Stimulated activated CD8-positive, alpha-beta memory T cell treated with anti-CD3 and anti-CD28 coated beads, Interleukin-12 subunit alpha, Interleukin-12 subunit beta, amount 100 ng/mL, for 4 hours (primary cell): ENCODE measurements around the gene IFIT2.
"Not testable (repeated sequence)": the region's sequence is repeated elsewhere in the genome, so short reads cannot be mapped to it uniquely, and the experiment has no call there.

Experiments used
- DNase-seq: peaks from one replicate; pipeline ENCODE4 v3.0.0-alpha.2; 2020; ENCODE audit warnings: low read depth

The IFIT2 gene

DNA sequence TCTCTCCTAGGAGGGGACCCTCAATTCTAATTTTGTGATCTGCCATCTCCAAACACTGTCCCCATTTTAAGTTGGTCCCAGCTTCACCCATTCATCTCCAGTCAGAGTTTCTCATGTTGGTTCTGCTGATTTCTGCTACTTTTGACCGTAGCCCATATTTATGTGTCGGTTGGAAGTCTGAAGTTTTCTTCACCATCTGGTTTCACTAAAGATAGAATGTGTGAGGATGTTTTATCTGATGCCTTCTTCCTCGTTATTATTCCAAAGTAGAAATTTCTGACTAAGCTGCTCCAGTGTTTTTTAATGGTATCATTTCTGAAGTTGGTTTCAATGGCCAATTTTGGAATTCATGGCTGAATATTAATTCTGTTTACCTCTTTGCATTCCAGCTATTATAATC, 21.3 kb upstream of the IFIT2 start:
- DNase-seq, result no peak

DNA sequence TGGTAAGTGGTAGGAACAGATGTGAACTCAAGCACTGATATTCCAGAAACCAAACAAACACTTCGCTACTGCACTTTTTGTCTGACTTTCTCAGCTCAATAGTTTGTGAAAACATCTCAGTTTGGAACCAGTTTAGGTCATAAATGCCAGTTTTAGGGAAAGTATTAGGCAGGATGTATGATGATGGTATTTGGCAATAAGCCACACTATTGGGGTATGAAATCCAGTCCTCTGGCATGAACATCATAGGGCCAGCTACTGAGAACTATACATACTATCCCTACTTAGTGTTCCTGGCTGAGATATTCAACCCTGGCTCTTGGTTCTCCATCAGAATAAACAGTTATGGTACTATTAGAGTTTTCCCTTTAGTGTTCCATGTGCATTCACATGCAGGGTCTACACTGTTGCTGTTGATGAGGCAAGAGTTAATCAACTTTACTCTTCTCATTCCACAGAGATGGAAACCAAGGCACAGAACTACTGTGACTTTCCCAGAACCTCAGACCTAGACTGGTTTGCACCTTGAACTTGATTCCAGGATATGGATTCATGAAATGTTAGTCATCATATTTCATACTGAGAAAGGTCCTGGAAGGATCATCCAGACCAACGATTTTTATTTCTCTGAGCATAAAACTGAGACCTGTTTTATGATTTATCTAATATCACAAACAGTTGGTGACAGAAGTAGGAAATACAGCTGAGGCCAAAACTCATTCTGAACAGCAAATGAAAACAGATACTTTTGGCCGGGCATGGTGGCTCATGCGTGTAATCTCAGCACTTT, 20.0 kb upstream of the IFIT2 start:
- DNase-seq, result no peak

DNA sequence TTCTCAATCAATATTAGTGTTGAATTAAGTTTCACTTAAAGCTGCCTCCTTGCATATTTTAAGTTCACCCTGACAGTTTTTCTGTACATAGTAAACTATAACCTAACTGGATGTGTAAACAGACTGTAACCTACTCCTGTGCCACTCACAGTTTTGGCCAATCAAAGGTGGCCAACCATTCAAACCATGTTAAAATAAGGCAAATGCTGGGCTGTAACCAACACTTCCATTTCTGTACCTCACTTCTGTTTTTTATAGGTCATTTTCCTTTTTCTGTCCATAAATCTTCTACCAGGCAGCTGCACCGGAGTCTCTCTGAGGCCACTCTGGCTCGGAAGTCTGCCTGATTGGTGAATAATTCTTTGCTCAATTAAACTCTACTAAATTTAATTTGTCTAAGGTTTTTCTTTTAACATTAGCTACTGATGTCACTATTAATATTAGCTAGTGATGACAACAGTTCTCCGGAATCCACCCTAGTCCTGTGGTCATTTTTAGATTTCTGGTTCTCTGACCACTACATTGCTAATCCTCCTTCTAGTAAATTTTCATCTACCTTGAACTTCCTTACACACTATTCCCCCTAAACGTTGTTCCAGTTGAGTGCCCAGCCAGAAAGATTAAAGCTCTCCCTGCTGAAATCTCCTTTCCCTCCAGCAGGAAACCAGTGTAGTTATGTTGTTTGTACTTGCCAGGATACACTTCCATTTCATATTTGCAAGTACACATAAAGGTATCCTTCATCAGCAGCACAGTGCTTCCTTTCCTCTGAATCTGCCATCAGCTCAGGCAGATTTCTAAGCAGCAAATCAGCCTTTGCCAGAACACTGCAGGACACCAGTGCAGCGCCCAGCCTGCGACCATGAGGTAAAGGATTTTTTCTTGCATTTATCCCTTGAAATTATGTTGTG, 18.6 kb upstream of the IFIT2 start:
- no peak for DNase-seq

DNA sequence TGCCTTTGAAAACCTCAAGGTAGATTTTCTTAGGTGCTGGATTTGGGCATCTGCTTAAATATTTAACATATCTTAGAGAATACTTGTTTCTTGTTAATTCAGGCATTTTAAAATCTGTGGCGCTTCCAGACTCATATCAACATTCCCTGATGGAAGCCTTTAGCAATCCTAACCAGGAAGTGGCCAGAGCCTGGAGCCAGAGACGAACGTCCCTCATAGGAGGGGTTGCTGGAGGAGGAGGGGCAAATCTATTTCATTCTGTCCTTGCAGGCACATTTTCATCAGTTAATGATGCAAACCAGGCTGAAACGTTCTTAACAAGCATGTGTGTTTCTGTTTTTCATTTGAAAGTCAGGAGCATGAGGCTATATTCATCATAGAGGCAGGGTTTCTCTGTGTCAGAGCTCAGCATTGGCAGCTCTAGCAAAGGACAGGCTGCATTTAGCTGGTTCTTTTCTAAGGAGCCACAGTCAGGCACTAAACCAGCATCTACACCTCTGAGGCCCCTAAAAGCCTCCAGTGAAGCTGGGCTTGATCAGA, 17.8 kb upstream of the IFIT2 start:
- no peak for DNase-seq

DNA sequence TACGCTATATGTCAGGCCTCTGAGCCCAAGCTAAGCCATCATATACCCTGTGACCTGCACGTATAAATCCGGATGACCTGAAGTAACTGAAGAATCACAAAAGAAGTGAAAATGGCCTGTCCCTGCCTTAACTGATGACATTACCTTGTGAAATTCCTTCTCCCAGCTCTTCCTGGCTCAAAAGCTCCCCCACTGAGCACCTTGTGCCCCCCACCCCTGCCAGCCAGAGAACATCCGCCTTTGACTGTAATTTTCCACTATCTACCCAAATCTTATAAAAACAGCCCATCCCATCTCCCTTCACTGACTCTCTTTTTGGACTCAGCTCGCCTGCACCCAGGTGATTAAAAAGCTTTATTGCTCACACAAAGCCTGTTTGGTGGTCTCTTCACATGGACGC, 17.1 kb upstream of the IFIT2 start:
- not testable (repeated sequence) for DNase-seq

DNA sequence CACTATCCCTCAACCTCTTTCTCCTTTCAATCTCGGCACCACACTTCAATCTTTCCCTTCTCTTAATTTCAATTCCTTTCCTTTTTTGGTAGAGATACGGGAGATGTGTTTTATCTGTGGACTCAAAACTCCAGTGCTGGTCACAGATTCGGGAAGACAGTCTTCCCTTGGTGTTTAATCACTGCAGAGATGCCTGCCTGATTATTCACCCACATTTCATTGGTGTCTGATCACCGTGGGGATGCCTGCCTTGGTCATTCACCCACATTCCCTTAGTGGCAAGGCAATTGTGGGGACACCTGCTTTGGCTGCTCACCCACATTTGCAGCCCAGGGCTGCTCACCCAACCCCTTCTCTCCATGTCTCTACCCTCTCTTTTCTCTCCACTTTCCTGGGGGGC, 16.5 kb upstream of the IFIT2 start:
- DNase-seq, result not testable (repeated sequence)

DNA sequence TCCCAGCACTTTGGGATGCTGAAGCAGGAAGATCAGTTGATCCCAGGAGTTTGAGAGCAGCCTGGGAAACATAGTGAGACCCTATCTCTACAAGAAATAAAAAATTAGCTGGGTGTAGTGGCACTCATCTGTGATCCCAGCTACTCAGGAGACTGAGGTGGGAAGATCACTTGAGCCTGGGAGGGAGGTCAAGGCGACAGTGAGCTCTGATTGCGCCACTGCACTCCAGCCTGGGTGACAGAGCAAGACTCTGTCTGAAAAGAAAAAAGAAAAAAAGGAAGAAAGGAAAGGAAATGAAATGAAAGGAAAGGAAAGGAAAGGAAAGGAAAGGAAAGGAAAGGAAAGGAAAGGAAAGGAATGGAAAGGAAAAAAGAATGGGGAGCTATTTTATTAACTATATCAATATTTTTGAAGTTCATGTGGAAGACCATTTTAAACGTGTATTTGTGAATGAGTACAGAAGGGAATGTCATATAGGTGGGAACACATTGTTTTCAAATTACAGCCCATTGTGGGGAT, 7.1 kb upstream of the IFIT2 start:
- no peak for DNase-seq

DNA sequence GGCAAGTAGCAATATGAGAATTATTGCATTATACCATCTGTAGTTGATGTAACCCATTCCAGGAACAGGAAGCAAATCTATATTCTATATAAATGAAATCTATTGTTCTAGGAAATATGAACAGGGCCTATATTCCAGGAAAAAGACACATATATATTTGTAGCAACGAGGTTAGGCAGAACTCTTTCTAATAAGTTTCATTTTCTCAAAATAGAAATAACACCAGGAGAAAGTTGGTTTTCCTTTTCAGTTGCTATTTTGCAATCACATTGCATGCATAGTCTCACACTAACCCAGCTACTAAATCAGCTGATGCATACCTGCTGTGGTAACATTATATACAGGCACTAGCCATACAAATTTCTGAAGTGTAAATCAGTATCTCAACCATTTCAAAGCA, 6.2 kb upstream of the IFIT2 start:
- no peak for DNase-seq

DNA sequence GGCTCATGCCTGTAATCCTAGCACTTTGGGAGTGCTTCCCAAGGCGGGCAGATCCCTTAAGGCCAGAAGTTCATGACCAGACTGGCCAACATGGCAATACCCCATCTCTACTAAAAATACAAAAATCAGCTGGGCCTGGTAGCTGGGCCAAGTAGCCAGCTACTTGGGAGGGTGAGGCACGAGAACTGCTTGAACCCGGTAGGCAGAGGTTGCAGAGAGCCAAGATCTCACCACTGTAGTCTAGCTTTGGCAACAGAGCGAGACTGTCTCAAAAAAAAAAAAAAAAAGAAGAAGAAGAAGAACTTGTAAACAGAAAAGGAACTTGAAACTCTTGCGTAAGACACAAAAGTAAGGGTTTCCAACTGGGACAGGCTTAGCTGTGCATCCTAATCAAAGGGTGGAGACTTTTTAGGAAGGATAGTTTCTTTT, 5.6 kb upstream of the IFIT2 start:
- no peak for DNase-seq

DNA sequence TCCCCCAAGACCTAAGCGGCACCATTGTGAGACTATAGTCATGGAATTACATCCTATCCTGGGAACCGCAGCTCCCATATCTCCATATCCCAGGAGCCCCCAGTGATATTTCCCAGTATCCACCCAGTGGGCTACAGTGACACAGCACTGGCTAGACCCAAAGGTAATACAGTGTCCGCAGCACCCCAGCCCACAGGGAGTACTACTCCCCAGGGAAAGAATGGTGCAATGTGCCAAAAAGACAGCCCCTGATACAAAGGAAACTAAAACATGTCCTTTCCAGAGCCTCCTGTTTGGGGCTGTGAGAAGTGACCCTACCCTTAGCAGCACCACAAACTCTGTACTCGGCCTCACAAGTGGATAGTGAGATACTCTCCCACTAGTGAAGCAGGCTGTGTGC, 4.5 kb upstream of the IFIT2 start:
- DNase-seq, result no peak

DNA sequence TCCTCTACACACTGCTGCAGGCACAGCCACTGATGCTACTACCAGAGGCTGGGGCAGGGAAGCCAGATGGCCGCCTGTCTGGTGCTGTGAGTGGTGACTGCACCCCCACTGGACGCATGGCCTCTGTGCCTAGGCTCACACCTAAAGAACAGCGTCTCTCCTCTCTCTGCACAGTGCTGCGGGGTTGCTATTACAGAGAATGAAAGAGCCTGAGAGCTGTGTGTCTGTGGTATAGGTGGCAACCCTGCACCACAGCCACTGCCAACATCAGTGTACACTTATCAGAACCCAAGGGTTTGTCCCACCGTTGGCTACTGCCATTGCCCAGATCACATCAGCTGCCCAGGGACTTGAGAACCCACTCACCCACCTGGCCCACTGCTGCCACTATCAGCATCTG, 4.1 kb upstream of the IFIT2 start:
- DNase-seq, result no peak

DNA sequence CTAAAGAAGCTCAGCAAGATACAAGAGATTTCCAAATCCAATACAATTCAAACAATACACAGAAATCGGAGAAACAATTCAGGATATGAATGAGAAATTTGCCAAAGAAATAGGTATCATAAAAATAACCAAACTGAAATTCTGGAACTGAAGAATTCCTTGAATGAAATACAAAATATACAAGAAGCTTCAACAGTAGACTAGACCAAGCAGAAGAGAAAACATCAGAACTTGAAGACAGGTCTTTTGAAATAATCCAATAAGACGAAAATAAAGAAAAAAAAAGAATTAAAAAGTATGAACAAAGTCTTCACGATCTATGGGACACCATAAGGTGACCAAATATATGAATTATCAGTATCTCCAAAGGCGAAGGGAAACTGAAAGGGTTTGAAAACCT, 2.8 kb upstream of the IFIT2 start:
- no peak for DNase-seq

DNA sequence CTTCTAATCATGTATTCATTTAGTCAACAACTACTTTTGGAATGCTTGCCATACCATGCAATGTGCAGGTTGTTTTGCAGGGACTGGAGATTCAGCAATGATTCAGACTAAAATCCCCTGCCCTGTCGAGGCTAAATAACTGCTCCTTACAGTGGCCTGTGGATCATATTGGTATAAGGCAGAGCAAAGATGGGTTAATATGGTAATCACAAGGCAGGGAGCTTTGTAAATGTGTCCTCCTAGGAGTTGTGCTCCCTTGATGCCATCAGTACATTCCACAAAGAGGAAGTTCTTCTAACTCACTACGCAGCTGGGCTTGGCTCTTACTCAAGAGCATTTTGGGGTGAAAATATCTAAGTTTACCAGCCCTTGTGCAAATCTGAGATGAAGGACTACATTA, 614 bp upstream of the IFIT2 start:
- no peak for DNase-seq

DNA sequence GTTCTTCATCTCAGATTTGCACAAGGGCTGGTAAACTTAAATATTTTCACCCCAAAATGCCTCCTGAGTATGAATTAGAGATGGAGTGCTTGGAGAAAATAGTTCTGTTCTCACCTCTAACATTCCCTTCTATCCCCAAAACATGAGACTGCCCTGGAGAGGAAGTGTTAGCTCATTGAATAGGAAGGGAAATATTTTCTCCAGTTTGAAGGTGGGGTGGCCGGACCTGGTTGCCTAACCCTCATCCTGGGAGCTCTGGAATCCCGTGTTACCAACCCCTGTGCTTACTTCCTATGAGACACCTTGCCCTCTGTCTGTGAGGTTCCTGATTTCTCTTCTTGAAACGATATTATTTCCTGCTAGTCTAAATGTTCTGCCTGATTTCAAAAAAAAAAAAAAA, 779 bp downstream of the IFIT2 start:
- DNase-seq, result no peak

DNA sequence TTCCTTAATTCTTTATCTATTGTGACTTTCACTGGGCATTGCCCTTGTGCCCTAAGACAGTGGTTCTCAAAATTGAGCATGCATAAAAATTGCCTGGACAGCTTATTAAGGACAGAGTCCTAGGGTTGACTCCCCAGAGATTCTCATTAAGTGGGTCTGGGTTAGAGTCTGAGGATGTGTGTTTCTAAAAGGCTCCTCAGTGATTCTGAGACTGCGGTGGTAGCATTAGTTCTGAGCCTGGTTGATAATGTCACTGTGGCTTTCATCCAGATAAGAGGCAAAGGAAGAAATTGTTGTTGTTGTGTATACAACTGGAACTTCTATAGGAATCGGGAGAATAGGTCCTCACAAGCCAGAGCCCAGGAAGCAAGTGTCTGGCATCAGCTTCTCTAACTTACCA, 1.3 kb downstream of the IFIT2 start:
- DNase-seq, result no peak

DNA sequence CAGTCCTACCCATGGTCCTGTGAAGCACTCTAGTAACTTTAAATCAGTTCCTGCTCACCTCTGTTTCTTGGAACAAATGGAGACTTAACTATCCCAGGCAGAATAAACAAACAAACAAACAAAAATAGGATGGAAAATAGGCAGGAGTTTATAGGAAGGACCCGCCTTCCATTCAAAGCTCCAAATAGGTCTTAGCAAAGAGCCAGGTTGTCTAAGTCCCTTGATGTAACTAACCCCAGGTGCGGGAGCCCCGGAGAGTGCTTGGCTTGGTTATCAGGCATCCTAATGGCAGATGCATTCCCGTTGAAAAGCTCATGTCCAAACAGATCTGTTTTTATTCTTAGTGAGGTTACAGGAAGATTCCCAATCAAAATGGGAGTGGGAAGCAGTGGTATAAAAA, 2.2 kb downstream of the IFIT2 start:
- no peak for DNase-seq

DNA sequence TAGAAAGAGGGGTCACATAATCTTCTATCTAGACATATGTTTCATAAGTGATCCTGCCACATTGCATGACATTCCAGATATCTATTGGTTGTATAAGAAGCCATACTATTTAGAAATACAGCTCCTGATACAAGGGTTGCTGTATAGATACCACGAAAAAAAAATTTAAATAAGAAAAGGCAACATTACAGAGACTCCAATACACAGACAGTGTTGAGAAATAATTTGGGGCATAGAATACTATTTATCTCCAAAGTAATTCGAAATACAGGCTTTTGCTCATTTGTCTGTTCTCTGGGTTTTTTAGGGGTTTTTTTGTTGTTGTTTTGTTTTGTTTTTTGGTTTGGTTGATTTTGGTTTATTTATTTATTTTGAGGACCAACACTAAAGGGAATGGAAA, 2.6 kb downstream of the IFIT2 start:
- no peak for DNase-seq

DNA sequence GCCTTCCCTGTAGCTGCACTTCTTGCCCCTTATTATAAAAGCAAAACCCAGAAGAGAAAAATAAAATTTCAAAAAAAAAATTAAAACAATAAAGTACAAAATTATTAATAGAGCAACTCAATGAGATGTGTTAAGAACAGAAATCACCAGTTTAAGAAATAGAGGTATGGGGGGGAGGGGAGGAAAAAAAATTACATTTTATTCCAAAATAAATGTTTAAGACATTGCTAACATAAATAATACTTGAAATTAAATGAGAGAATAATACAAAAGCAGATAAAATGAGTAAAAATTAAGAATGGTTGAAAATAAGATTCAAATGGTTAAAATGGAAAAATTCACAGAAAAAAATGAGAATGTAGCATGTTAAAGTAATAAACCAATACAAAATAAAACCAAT, 3.1 kb downstream of the IFIT2 start:
- DNase-seq, result no peak

DNA sequence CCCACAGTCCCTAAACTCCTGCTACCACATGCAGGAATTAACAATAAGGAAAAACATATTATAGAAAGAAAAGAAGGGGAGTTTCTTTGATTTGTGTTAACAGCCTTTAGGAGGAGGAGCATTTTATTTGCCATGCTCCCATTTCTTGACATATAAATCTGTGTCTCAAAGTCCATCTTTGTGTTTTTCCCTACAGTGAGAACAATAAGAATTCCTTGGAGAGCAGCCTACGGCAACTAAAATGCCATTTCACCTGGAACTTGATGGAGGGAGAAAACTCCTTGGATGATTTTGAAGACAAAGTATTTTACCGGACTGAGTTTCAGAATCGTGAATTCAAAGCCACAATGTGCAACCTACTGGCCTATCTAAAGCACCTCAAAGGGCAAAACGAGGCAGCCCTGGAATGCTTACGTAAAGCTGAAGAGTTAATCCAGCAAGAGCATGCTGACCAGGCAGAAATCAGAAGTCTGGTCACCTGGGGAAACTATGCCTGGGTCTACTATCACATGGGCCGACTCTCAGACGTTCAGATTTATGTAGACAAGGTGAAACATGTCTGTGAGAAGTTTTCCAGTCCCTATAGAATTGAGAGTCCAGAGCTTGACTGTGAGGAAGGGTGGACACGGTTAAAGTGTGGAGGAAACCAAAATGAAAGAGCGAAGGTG, 4.1 kb downstream of the IFIT2 start:
- DNase-seq, result no peak

DNA sequence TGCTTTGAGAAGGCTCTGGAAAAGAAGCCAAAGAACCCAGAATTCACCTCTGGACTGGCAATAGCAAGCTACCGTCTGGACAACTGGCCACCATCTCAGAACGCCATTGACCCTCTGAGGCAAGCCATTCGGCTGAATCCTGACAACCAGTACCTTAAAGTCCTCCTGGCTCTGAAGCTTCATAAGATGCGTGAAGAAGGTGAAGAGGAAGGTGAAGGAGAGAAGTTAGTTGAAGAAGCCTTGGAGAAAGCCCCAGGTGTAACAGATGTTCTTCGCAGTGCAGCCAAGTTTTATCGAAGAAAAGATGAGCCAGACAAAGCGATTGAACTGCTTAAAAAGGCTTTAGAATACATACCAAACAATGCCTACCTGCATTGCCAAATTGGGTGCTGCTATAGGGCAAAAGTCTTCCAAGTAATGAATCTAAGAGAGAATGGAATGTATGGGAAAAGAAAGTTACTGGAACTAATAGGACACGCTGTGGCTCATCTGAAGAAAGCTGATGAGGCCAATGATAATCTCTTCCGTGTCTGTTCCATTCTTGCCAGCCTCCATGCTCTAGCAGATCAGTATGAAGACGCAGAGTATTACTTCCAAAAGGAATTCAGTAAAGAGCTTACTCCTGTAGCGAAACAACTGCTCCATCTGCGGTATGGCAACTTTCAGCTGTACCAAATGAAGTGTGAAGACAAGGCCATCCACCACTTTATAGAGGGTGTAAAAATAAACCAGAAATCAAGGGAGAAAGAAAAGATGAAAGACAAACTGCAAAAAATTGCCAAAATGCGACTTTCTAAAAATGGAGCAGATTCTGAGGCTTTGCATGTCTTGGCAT, 4.8 kb downstream of the IFIT2 start:
- DNase-seq, result no peak

DNA sequence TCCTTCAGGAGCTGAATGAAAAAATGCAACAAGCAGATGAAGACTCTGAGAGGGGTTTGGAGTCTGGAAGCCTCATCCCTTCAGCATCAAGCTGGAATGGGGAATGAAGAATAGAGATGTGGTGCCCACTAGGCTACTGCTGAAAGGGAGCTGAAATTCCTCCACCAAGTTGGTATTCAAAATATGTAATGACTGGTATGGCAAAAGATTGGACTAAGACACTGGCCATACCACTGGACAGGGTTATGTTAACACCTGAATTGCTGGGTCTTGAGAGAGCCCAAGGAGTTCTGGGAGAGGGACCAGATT, 5.4 kb downstream of the IFIT2 start:
- no peak for DNase-seq

DNA sequence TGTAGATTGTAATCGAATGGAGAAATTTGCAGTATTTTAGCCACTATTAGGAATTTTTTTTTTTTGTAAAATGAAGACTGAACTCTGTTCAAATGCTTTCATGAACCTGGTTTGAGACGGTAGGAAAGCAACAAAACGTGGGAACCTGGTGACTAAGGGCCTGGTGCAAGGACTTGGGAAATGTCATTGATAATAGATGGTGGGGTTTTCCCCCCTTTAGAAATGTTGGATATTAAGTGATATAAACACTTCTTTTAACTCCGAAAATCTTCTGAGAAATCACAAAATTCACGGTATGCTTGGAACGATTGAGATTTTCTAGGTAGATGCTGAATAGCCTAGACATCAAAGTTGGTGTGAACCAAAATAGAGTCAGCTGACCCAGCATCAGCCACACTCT, 6.4 kb downstream of the IFIT2 start:
- DNase-seq, result no peak
